ENCODE measurements around the gene HS3ST1.
"Not testable (repeated sequence)": the region's sequence is repeated elsewhere in the genome, so short reads cannot be mapped to it uniquely, and the experiment has no call there.

Gene HS3ST1

DNA sequence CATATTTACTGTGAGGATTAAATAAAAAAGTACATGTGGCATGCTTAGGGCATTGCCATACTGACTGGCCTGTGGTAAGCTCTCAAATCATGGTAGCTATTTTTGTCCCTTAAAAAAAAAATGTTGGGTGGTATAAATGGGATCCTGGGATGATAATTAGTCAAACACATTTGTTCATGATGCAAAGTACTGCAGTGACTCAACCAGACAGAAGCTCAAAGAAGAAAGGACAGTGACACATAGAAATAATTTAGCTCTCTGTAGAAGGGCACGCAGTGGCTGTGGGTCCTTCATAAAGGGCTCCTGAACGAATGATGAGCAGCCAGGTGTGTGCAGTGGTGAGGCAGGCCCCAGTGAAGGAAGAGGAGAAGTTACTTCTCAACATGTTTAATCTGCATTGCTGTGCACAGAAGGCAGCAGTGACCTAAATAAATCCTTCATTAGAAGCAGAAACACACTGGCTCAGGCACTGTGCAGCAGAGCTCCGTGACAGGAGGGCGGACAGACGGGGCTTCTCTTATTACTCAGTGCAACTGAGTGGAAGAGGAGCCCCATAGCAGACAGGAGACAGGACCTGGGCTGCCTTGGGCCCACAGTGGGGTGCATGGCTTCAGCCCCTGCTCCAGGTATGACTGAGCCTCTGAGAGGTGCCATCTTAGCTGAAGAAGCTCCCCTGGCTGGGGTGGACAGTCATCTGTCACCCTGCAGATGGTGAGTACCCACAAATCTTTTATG is 20.3 kb downstream of the HS3ST1 start:
- no peaks in the 10 kb centered on the region for H3K27me3 ChIP-seq (ENCODE audit: control insufficient read depth, insufficient read depth, low read length, poor library complexity, severe bottlenecking)
- peaks cover 4% of the 10 kb centered on the region for H3K4me1 ChIP-seq (ENCODE audit: control insufficient read depth, insufficient read depth, low read length)
- H3K36me3 ChIP-seq (ENCODE audit: control insufficient read depth, insufficient read depth, low read length): no peaks in the 10 kb centered on the region
- H3K9me3 ChIP-seq (ENCODE audit: control insufficient read depth, low read length): no peaks in the 10 kb centered on the region
- WGBS, 2 experiments: 92% methylated on average over 5 of the region's 5 CpGs
- H3K4me3 ChIP-seq (ENCODE audit: insufficient read depth, low read depth, low read length): no peak overlapping the region
- no peak overlapping the region for H3K27ac ChIP-seq (ENCODE audit: insufficient read depth, low read depth, low read length, poor library complexity, severe bottlenecking)

DNA sequence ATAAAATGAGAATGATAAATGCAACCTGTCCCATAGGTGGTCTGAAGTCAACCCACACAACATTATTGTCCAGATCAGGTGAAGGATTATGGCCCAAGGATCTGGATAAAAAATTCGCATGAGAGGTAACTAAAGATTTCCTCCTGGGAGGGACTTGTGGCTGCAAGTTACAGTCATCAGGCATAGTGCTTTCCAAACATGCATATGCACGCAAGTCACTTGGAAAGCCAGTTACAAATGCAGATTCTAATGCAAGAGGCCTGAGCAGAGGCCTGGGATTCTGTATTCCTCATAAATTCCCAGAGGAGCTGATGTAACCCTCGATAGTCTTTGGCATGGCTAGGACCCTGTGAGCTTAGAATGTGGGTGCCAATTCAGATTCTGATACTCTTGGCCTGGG is 21.1 kb downstream of the HS3ST1 start:
- 89 to 95% methylated on average over 3 of the region's 3 CpGs for WGBS, 2 experiments
- no peaks in the 10 kb centered on the region for H3K27me3 ChIP-seq (ENCODE audit: control insufficient read depth, insufficient read depth, low read length, poor library complexity, severe bottlenecking)
- no peak overlapping the region for H3K27ac ChIP-seq (ENCODE audit: insufficient read depth, low read depth, low read length, poor library complexity, severe bottlenecking)
- H3K4me3 ChIP-seq (ENCODE audit: insufficient read depth, low read depth, low read length): no peak overlapping the region
- no peaks in the 10 kb centered on the region for H3K36me3 ChIP-seq (ENCODE audit: control insufficient read depth, insufficient read depth, low read length)
- peaks cover 4% of the 10 kb centered on the region for H3K4me1 ChIP-seq (ENCODE audit: control insufficient read depth, insufficient read depth, low read length)
- H3K9me3 ChIP-seq (ENCODE audit: control insufficient read depth, low read length): no peaks in the 10 kb centered on the region

DNA sequence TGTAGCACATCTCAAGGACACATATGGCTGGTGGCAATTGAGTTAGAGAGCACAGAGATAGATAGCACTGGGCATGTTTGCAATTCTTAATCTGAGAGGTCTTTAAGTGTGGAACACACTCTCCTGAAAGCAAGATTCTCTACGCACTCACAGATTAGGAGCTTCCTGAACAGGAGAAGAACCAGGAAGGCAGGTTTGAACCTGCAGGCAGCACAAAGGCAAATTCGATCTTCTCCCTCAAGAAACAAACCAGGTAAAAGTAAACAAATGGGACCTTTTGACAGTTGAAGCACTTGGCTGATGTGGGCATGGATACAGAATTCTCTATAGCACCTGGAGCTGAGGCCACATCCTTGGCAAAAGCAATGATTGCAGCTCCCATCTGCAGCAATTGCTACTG is 24.3 kb downstream of the HS3ST1 start:
- Histone ChIP-seq H3K9me3 (ENCODE audit: control insufficient read depth, low read length) (no peaks in the 10 kb centered on the region), H3K27ac (ENCODE audit: insufficient read depth, low read depth, low read length, poor library complexity, severe bottlenecking) (no peak overlapping the region), H3K4me3 (ENCODE audit: insufficient read depth, low read depth, low read length) (no peak overlapping the region), H3K27me3 (ENCODE audit: control insufficient read depth, insufficient read depth, low read length, poor library complexity, severe bottlenecking) (no peaks in the 10 kb centered on the region), H3K36me3 (ENCODE audit: control insufficient read depth, insufficient read depth, low read length) (no peaks in the 10 kb centered on the region), H3K4me1 (ENCODE audit: control insufficient read depth, insufficient read depth, low read length) (peaks cover 4% of the 10 kb centered on the region)
- WGBS, 2 experiments: 92 to 94% methylated on average over 2 of the region's 2 CpGs

DNA sequence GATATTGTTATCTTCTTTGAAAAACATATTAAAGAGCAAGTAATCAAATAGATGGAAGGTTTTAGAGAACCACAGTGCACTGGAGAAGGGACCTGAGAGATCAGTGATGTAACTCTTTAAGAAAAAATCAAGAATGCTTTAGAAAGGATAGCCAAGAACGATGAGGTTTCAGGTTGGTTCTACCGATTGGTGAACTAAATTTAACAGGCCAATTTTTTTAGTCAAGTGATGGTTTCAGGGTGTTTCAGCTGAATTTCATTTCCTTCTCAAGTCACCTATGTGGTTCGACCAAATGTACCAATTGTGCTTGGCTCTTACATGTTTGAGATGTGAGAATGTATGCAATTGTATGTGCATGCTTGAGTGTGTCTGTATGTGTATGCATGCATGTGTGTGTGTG is 26.5 kb downstream of the HS3ST1 start:
- no peaks in the 10 kb centered on the region for H3K36me3 ChIP-seq (ENCODE audit: control insufficient read depth, insufficient read depth, low read length)
- no peak overlapping the region for H3K4me3 ChIP-seq (ENCODE audit: insufficient read depth, low read depth, low read length)
- H3K4me1 ChIP-seq (ENCODE audit: control insufficient read depth, insufficient read depth, low read length): peaks cover 4% of the 10 kb centered on the region

DNA sequence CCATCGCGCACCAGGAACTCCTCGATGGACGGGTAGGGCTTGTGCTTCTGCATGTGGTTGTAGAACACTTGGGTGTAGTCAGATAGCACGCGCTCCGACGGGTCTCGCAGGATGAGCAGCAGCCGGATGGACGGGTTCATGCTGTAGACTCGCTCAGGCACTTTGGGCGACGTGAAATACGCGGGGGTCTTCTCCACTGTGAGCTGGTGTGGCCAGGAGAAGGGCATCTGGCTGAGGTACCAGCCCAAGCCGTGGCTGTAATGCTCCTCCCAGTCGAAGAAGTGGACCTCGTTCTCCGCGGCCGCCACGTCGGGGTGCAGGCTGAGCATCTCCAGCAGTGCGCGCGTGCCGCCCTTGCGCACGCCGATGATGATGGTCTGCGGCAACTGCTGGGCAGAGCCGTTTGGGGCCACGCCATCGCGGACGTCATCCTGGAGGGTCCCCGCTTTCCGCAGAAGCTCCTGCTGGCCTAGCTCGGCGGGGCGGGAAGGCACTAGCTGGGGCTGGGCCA is 29.2 kb downstream of the HS3ST1 start:
- WGBS, 2 experiments: 96% methylated on average over 42 of the region's 42 CpGs
- no peak overlapping the region for H3K27ac ChIP-seq (ENCODE audit: insufficient read depth, low read depth, low read length, poor library complexity, severe bottlenecking)
- H3K27me3 ChIP-seq (ENCODE audit: control insufficient read depth, insufficient read depth, low read length, poor library complexity, severe bottlenecking): no peaks in the 10 kb centered on the region
- H3K9me3 ChIP-seq (ENCODE audit: control insufficient read depth, low read length): no peaks in the 10 kb centered on the region
- H3K4me3 ChIP-seq (ENCODE audit: insufficient read depth, low read depth, low read length): no peak overlapping the region
- no peaks in the 10 kb centered on the region for H3K36me3 ChIP-seq (ENCODE audit: control insufficient read depth, insufficient read depth, low read length)
- no peaks in the 10 kb centered on the region for H3K4me1 ChIP-seq (ENCODE audit: control insufficient read depth, insufficient read depth, low read length)

More for the DNA sequence above, 26.5 kb downstream of the HS3ST1 start:
- Histone ChIP-seq H3K27ac (ENCODE audit: insufficient read depth, low read depth, low read length, poor library complexity, severe bottlenecking) (no peak overlapping the region), H3K27me3 (ENCODE audit: control insufficient read depth, insufficient read depth, low read length, poor library complexity, severe bottlenecking) (no peaks in the 10 kb centered on the region), H3K9me3 (ENCODE audit: control insufficient read depth, low read length) (no peaks in the 10 kb centered on the region)
- WGBS, 2 experiments: 92 to 93% methylated on average over 3 of the region's 3 CpGs

DNA sequence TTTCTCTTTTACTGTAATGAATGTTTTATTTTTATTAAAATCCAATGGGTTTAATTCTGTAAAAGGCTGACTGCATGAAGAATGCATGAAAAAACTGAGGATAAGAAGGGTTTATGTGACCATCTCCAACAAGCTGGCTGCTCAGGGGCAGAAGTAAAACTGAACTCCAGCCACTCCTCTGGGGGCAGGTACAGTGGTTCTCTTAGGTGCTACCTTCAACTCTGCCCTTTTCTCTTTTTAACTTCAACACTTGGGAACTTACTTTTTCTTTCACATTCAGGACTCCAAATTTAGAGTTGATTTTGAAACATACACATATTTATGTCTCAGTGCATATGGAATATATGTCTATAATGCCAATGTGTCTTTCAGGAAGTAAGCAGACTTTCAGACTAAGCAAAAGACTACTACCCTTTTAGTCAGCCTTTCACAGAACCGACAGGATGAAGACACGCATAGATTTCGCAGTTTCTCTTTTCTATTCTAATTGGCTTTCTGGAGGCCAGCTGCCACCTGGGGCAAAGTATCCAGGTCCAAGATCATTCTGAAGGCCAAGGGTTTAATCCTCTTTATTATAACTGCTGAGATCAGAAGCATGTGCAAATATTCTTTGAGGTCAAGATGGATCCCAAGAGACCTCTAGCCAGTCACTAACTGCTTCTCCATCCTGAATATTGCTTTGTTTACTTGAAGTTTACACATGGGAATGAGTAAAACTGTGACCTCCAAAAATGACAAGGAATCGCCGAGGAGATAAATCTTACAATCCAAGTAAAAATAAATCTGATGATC is 30.7 kb downstream of the HS3ST1 start:
- WGBS, 2 experiments: 78 to 88% methylated on average over 3 to 5 of the region's 5 CpGs
- H3K4me3 ChIP-seq (ENCODE audit: insufficient read depth, low read depth, low read length): no peak overlapping the region
- no peaks in the 10 kb centered on the region for H3K4me1 ChIP-seq (ENCODE audit: control insufficient read depth, insufficient read depth, low read length)
- H3K27ac ChIP-seq (ENCODE audit: insufficient read depth, low read depth, low read length, poor library complexity, severe bottlenecking): no peak overlapping the region
- no peaks in the 10 kb centered on the region for H3K36me3 ChIP-seq (ENCODE audit: control insufficient read depth, insufficient read depth, low read length)
- no peaks in the 10 kb centered on the region for H3K9me3 ChIP-seq (ENCODE audit: control insufficient read depth, low read length)
- no peaks in the 10 kb centered on the region for H3K27me3 ChIP-seq (ENCODE audit: control insufficient read depth, insufficient read depth, low read length, poor library complexity, severe bottlenecking)

DNA sequence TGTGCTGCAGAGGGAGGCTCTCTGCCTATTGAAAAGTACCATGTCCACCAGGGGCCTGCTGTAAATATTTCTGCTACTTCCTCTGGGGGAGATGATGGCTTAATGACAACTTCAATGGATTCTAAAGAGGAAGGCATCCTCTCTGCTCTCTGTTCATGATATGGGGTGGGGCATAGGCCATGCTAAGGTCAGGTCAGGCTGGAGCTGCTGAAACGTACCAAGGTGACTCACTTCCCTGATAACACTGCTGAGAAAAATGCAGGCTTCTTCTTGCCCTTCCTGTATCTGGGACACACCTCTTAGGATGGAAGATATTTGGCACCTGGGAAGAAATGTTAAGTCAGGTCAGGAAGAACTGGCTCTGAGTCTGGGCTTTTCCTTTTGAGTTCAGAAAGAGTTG is 31.5 kb downstream of the HS3ST1 start:
- Histone ChIP-seq H3K27ac (ENCODE audit: insufficient read depth, low read depth, low read length, poor library complexity, severe bottlenecking) (no peak overlapping the region), H3K27me3 (ENCODE audit: control insufficient read depth, insufficient read depth, low read length, poor library complexity, severe bottlenecking) (no peaks in the 10 kb centered on the region), H3K4me1 (ENCODE audit: control insufficient read depth, insufficient read depth, low read length) (no peaks in the 10 kb centered on the region), H3K9me3 (ENCODE audit: control insufficient read depth, low read length) (no peaks in the 10 kb centered on the region), H3K36me3 (ENCODE audit: control insufficient read depth, insufficient read depth, low read length) (no peaks in the 10 kb centered on the region), H3K4me3 (ENCODE audit: insufficient read depth, low read depth, low read length) (no peak overlapping the region)
- WGBS, 2 experiments: 81 to 100% methylated on average over 1 of the region's 1 CpG

DNA sequence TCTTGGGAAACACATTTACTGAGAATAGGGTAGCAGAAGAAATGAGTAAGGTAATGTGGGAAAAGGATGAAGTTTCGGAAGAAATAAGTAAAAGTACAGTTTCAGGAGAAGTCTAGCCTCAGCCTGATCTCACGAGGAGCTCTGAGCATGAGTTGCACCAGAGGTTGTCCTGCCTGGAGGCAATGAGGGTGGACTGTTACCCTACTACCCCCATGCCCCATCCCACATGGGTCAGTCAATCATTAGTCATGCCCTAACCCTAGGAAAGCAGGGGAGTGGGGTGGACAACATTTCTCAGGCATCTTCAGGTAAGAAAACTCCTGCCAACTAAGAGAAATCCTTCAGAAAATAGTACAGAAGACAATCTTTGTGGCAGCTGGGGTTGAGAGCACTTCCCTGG is 35.1 kb downstream of the HS3ST1 start:
- H3K27ac ChIP-seq (ENCODE audit: insufficient read depth, low read depth, low read length, poor library complexity, severe bottlenecking): no peak overlapping the region
- H3K9me3 ChIP-seq (ENCODE audit: control insufficient read depth, low read length): no peaks in the 10 kb centered on the region
- H3K4me1 ChIP-seq (ENCODE audit: control insufficient read depth, insufficient read depth, low read length): no peaks in the 10 kb centered on the region
- WGBS, 2 experiments: 95 to 96% methylated on average over 2 of the region's 2 CpGs
- H3K36me3 ChIP-seq (ENCODE audit: control insufficient read depth, insufficient read depth, low read length): no peaks in the 10 kb centered on the region
- no peaks in the 10 kb centered on the region for H3K27me3 ChIP-seq (ENCODE audit: control insufficient read depth, insufficient read depth, low read length, poor library complexity, severe bottlenecking)
- no peak overlapping the region for H3K4me3 ChIP-seq (ENCODE audit: insufficient read depth, low read depth, low read length)

DNA sequence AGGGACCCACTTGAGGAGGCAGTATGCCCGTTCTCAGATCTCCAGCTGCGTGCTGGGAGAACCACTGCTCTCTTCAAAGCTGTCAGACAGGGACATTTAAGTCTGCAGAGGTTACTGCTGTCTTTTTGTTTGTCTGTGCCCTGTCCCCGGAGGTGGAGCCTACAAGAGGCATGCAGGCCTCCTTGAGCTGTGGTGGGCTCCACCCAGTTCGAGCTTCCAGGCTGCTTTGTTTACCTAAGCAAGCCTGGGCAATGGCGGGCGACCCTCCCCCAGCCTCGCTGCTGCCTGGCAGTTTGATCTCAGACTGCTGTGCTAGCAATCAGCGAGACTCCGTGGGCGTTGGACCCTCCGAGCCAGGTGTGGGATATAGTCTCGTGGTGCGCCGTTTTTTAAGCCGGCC is 44.6 kb downstream of the HS3ST1 start:
- not testable (repeated sequence) for H3K27me3 ChIP-seq (ENCODE audit: control insufficient read depth, insufficient read depth, low read length, poor library complexity, severe bottlenecking); H3K4me1 ChIP-seq (ENCODE audit: control insufficient read depth, insufficient read depth, low read length); H3K9me3 ChIP-seq (ENCODE audit: control insufficient read depth, low read length); H3K27ac ChIP-seq (ENCODE audit: insufficient read depth, low read depth, low read length, poor library complexity, severe bottlenecking); H3K4me3 ChIP-seq (ENCODE audit: insufficient read depth, low read depth, low read length); H3K36me3 ChIP-seq (ENCODE audit: control insufficient read depth, insufficient read depth, low read length)
- WGBS, 2 experiments: 81 to 82% methylated on average over 13 of the region's 15 CpGs

DNA sequence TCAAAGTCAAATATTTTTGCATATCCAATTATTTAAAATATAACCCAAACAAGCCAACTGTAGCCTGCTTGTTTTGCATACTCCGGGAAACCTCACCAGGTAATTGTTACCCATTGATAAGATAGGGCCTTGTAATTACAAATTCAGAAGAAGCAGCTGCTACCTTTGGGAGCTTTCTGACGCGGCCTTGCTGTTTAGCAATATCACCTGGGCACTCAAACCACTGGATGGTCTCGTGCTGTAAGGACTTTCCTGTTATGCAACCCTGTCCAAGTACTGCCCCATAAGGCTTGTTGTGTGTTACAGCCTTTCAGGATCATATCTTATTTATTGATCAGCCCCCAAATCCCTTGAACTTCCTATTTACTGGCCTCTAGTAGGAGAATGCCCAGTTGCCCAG is 52.1 kb downstream of the HS3ST1 start:
- WGBS, 2 experiments: 91 to 94% methylated on average over 4 of the region's 4 CpGs
- H3K4me1 ChIP-seq (ENCODE audit: control insufficient read depth, insufficient read depth, low read length): no peaks in the 10 kb centered on the region
- no peak overlapping the region for H3K27ac ChIP-seq (ENCODE audit: insufficient read depth, low read depth, low read length, poor library complexity, severe bottlenecking)
- H3K4me3 ChIP-seq (ENCODE audit: insufficient read depth, low read depth, low read length): no peak overlapping the region
- H3K36me3 ChIP-seq (ENCODE audit: control insufficient read depth, insufficient read depth, low read length): no peaks in the 10 kb centered on the region
- H3K27me3 ChIP-seq (ENCODE audit: control insufficient read depth, insufficient read depth, low read length, poor library complexity, severe bottlenecking): no peaks in the 10 kb centered on the region
- H3K9me3 ChIP-seq (ENCODE audit: control insufficient read depth, low read length): no peaks in the 10 kb centered on the region

Data from ectodermal cell (in vitro differentiated cells).